Left forelimb (tissue), 1 donor: ENCODE data around the gene ZNF438.
"Not testable (repeated sequence)": the region's sequence is repeated elsewhere in the genome, so short reads cannot be mapped to it uniquely, and the experiment has no call there.

Source experiments
- DNase-seq: peaks from one replicate; pipeline ENCODE4 v3.0.0-alpha.2; 2018; ENCODE audit warnings: low spot score

Gene ZNF438

DNA sequence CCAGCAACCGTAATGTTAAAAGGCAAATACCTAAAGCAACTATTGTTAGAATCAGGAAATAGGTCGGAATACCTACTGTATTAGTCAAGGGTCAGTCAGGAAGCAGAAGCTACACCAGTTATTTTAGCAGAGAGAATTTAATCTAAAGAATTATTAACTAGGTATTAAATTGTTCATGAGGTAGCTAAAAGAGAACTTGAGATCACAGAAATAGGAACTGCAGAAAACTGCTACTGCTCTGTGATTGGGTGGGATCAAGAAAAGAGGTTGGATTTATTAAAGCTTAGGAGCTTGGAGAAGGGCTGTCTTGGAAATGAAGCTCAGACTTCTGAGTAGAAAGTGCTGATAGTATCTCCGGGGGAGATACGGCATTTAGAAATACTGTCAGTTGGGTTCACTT lies 20.0 kb upstream of the ZNF438 start:
- DNase-seq = no peak

DNA sequence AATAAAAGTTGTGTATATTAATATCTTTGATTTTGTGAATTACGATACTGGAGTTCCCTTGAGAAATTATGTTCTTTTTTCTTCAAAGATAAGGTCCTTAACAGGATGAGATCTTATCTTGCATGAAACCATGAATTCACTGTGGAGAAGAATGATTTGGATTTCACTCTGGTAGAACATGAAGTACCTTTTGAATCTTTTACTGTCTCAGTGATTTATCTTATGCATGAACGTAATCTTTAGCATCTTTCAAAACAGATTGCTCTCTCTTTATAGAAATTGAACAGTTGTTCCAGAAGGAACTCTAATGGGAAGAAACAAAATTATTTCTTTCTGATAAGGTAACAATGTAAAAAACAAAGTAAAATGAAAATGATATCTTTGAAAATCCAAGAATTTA lies 11.0 kb upstream of the ZNF438 start:
- DNase-seq = no peak

DNA sequence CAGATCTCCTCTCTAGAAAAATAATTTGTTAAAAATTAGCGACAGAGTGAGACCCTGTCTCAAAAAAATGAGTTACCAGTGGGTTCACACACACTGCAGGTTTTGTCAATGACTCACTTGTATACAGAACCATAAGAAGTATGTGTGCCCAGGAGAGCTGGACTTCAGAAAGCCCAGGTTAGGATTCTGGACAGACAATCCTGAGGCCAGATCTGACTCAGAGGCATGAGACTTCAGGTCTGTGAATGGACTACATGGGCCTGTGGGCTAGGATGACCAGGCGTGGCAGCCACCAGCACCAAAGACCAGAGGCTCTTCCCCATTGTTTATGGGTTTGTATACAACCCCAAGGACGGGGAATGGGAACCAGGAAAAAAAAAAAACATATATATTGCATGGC lies 9.3 kb upstream of the ZNF438 start:
- no peak for DNase-seq

DNA sequence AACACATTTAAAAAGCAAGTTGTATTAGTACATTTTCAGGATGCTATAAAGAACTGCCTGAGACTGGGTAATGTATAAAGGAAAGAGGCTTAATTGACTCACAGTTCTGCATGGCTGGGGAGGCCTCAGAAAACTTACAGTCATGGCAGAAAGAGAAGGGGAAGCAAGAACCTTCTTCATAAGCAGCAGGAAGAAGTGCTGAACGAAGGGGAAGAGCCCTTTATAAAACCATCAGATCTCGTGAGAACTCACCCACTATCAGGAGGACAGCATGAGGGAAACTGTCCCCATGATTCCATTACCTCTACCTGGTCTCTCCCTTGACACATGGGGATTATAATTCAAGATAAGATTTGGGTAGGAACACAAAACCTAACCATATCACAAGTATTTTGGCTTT lies 7.3 kb upstream of the ZNF438 start:
- DNase-seq = not testable (repeated sequence)

DNA sequence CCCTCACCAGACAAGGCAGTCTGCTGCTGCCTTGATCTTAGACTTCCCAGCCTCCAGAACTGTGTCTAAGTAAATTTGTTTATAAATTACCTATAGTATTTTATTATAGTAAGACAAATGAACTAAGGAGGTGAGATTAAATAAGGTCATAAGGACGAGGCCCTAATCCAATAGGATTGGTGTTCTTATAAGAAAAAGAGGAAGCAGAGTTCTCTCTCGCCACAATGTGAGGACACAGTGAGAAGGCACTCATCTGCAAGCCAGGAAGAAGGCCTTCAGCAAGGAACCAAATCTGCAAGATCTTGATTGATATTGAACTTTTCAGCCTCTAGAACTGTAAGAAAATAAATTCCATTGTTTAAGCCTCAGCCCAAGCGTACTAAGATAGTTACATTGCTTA lies 6.1 kb upstream of the ZNF438 start:
- DNase-seq = no peak

DNA sequence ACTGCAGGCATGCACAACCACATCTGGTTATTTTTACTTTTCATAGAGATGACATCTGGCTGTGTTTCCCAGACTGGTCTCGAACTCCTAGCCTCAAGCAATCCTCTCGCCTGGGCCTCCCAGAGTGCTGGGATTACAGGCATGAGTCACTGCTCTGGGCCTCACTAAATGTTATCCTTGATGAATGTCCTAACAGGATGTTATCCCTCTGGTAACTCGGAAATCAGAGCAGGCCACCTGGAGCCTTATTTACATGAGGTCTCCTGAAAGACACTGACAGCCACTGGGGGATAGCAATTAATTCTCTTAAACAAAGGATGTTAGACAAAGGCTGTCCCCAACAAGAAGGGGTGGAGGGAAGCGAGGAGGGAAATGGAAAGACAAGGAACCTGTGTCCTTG lies 4.5 kb upstream of the ZNF438 start:
- DNase-seq = no peak

DNA sequence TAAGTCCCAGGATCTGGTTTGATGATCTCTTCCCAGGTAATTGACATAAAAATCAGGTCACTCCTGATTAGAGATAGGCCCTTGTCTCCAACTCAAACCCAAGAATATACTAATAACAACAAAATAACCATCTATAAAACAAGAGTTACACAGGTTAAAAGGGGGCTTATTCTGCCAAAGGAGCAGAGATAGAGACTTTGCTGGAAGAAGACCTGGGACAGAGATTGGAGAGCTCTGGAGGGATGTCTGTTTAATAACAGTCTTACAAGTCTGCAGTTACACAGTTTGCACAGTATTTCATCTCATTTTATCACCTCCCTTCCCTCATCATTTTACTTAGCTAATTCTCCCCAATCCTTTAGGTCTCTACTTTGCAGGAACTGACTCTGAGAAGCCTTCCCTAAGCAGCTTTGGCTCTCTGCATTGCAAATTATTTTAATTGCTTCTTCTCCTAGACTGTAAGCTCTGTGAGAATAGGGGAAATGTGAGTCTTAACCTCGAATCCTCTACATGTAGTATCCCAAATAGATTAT lies 3.7 kb upstream of the ZNF438 start:
- no peak for DNase-seq

DNA sequence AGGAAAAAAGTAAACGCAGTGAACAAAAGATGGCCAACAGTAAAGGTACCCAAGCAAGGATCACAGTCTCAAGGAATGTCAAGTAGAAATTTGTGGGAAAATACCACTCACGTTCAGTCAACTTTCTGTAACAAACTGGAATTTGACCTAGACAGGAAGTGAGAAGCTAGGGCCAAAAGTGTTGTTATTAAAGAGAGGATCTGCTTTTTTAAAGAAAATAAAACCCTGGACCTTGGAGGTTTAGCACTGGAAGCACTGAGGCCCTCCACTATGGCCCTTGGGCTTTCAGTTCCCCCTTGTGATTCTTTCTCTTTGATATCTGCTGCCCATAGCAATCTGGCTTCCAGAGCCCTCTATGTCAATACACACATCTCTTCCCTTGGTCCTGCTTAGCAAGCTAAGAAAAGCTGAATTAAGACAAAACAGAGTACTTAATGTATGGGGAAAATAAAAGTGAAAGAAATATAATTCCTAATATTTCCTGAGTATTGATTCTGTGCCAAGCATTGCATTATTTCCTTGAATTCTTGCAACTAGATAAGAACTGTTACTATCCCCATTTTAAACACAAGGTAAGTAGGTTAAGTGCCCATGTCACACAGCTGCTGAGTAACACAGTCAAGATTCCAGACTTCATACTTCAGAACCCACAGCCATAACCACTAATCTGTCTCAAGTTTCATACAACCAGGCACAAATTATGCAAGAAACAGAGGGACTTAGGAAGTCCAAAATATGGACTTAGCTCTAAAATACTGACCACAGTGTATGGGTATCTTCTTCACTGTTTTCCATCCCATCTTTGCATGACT lies 2.6 kb upstream of the ZNF438 start:
- DNase-seq = no peak

DNA sequence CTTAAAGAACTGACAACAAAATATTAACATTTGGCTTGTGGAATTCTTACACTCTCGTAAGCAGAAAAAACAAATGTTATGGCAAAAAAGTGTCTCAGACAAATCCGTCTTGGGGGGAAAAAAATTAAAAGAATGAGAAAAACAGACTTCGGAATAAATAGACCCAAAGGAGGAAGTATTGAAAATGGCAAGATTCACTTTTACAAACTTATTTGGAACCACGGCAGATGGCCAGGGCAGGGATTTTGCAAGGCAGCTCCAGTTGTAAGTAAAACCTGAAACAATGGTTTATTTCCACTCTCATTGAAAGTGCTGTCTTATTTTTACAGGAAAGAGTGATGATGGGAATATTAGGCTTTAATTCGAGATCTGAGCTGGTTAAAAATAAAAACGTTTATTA lies 1.5 kb upstream of the ZNF438 start:
- no peak for DNase-seq

DNA sequence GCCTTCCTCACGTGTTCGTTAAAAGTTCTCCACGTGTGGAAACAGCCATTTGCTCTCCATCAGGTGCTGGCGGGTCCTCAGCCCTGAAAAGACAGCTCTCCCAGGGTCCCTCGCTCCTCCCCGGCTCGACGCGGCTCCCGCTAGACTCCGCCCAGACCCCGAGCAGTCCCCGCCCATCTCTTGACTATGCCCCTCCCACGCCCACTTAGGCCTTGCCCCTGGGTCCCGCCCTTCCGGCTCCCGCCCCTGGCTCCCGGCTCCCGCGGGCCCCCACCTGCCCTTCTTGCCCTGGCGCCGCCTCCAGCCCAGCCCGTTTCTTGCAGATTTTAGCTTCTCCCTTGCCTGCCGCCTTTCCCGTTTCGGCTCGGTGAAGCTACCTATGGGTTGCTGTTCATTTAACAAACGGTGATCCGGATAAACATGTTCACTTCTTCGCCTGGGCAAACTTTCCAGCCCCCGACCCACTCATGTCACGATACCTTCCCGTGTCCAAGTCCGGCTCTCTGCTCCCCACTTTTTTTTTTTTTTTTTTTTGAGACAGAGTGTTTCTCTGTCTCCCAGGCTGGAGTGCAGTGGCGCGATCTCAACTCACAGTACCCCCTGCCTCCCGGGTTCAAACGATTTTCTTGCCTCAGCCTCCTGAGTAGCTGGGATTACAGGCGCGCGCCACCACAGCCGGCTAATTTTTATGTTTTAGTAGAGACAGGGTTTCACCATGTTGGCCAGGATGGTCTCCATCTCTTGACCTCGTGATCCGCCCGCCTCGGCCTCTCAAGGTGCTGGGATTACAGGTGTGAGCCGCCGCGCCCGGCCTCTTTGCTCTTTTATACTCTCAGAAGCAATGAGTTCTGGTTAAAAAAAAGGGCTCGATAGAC lies 830 bp upstream of the ZNF438 start:
- DNase-seq = peak; percentile 98

DNA sequence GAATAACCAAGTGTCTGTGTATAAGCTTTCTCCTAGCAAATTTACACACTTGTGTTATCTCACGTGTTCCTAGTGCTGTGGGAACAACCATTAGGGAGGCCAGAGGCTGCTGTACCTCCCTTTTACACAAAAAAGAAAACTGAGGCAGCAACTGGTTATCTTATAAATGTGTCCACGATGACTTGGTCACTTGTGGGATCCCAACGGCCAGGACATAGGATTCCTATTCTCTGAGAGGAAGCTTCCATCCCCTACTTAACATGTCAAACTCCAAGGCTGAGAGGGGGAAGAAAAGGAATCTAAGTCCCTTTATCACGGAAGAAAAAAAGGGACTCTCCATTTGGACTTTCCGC lies 484 bp downstream of the ZNF438 start:
- DNase-seq = no peak

DNA sequence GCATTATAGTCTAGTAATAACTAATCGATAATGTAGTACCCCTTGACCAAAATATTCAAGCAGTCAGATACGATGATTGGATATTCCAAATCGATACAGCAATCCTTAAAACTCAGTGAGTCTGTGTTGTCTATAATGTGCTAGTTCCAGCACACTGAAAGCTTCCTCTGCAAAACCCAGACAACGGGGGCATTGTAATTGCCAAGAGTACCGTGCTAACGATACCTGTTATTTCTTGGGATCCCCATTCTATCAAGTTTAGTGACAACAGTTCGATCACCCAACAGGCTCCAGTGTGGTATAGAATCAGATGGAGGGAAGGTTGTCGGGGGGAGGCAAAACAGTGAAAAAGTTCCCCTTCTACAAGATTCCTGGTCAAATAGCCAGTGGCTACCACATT lies 865 bp downstream of the ZNF438 start:
- no peak for DNase-seq

DNA sequence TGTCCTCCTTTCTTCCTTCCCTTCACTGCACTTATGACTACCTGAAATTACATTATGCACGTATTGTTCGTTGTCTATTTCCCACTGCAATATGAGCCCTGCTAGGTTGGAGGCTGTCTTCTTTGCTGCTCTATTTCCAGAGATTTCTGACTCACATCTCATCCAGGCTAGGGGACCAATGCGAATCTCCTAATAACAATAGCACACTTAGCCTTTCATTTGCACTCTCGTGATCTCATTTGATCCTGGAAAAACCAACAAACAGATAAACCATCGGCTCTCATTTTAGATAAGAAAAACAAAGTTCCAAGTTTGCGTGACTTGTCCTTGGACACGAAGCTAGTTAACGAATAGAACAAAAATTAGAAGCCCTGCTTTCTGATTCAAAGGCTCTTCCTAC lies 1.4 kb downstream of the ZNF438 start:
- no peak for DNase-seq

DNA sequence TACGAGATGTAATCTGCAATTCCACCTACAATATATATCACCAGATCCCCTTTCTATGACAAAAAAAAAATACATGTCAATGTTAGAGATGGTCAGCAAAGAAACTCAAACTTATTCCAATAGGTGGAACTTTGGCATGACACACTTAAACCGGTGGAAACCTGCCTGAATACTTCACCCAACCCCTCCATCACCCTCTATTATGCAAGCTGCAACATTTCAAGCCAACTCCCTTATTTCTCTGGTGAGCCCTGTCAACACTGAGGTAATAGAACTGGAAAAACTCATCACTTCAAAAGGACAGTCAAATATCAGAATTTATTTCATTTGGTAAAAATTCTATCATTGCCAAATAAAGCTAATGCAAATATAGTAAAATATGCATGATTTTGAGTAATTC lies 3.6 kb downstream of the ZNF438 start:
- no peak for DNase-seq

DNA sequence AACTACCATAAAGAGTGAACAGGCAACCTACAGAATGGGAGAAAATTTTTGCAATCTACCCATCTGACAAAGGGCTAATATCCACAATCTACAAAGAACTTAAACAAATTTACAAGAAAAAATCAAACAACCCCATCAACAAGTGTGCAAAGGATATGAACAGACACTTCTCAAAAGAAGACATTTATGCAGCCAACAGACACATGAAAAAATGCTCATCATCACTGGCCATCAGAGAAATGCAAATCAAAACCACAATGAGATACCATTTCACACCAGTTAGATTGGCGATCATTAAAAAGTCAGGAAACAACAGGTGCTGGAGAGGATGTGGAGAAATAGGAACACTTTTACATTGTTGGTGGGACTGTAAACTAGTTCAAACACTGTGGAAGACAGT lies 5.4 kb downstream of the ZNF438 start:
- DNase-seq = not testable (repeated sequence)

DNA sequence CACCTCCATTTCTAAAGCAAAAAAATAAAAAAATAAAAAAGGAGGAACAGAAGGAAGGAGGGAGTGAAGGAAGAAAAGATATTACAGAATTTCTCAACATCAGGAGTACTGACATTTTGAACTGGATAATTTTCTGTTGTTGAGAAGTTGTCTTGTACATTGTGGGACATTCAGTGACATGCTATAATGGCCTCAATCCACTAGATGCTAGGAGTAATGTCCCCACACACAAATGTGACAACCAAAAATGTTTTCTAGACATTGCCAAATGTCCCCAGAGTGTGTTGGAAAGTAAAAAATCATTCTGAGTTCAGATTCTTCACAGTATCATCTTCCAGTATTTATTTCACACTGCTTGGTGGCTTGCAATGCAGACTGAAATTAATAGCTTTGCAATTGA lies 6.5 kb downstream of the ZNF438 start:
- no peak for DNase-seq

DNA sequence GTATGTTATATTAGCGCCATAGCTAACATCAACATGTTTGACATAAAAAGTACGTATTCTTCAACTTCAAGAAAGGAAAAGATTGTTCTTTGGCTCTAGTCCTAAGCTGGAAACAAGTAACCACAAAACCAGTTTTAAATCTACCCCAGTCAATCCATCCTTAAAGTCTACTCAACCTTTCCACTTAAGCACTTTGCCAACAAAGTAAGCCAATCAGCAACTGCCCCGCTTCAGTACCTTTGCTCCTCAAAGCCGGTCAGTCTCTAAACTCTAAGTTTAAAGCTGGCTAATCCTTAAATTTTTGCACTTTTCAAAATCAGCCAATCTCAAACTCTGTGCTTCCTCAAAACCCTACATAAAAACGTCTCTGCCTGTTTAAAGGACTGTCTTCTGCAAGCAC lies 8.1 kb downstream of the ZNF438 start:
- no peak for DNase-seq

DNA sequence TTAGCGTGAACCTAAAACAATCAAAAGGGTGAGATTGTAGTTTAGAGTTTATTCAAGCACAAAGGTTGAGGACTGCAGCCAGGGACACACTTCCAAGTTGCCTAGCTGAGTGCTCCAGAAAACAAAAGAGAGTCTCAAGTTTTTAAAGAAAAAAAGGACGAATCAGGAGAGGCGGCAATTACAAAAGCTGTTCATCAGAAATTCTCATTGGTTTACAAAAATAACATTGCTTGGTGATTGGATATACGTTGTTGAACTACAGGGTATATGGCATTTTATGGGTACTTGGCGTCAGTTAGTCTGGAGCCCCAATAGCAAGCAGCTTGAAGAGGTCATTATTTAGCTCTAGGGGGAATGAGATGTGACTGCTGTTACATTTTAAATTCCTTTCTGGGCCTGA lies 11.5 kb downstream of the ZNF438 start:
- no peak for DNase-seq

DNA sequence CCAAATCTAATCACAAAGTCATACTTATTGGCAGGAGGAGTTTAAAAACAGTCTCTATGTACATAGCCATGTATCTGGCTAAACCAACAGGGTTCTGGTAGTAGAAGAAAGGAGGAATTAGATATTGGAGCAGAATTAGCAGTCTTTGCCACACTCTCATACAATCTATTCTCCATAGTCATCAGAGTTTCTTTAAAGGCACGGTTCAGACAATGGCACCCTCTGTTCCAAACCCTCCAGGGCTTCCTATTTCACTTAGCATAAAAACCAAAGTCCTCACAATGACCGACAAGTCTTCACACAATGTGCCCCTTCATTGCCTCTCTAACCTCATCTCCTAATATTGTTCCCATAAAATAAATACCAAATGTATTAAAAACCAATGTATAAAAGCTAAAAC lies 12.7 kb downstream of the ZNF438 start:
- DNase-seq = no peak

DNA sequence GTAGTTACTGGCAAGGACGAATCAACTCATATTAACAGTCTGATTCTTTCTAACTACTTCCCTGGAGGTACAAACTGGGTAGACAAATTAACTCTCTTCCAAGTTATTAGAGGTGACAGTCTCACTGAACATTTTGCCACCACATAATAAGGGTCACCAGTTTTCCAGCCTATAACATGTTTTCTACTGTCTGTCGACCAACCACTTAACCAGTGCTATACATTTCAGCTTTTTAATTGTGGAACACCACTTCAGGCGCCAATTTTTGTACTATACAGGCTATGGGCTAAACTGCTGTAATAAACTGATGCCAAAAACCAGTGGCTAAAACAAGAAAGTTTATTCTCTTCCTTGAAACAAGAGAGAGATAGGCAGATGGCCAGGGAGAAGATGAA lies 13.3 kb downstream of the ZNF438 start:
- no peak for DNase-seq

DNA sequence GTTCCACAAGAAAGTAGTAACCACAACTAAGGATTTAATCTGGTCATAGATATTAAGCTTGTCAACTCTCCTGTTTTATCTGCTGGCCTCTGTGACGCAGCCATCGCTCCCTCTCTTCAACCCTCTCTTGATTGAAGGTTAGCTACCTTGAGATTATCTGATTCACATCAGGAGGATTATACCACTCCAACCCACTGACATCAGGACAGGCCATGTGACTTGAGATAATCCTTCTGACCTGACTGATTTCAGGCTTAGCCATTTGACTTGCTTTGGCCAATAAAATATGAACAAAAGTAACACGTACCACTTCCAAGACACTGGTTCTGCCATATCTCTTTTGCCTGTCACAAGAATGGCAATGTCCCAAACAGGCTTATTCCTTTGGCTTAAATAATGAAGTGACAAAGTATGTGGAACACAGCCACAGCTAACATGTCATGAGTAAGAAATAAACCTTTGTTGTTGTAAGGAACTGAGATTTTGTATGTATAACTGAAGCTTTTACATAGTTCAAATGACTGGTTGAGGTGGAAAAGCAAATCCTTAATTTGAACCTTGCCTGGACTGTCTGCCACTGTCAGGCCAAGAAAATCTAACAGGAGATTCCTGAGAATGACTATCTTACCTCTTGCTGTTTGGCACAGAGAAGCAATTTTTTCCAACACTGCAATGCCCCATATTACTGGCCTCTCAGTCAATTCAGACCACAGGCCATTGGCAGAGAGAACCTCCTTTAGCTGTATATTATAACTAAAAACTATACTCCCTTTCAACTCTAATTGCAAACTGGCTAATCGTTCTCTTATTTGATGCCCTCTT lies 13.9 kb downstream of the ZNF438 start:
- no peak for DNase-seq

DNA sequence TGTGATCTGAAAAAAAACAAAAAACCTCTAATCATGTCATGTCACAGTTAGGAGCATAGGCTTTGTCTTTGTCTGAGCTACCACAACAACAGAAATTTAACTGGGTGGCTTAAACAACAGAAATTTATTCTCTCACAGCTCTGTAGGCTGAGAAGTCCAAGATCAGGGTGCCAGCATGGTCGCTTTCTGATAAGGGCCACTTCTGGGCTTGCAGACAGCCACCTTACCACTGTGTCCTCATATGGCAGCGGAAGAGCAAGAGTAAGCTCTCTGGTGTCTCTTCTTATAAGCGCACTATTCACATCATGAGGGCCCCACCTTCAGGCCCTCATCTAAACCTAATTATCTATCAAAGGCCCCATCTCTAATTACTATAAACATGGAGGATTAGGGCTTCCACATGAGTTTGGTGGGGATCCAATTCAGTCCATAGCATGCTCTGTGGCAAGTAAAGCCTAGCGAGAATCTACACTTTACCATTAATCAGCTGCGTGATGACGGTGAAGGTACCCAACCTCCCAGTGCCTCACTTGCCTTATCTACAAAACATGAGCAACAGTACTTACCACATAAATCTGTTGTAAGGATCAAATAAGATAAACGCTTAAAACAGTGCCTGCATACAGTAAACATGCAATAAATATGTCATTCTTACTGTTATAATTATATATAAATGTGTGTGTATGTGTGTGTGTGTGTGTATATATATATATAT lies 17.3 kb downstream of the ZNF438 start:
- DNase-seq = no peak
